ENCODE data around the gene IQSEC1. TPM values are rescaled to one million over a fixed set of nuclear protein-coding genes. Genes with fewer than 3 reads are reported as not detected.

The IQSEC1 gene
- total and polyA plus RNA-seq, 10 of the 15 experiments (the other 5 are each of a cell fraction or from before 2014, with no cell fraction given) = 0.92 to 55.2 (median 8.5) TPM

DNA sequence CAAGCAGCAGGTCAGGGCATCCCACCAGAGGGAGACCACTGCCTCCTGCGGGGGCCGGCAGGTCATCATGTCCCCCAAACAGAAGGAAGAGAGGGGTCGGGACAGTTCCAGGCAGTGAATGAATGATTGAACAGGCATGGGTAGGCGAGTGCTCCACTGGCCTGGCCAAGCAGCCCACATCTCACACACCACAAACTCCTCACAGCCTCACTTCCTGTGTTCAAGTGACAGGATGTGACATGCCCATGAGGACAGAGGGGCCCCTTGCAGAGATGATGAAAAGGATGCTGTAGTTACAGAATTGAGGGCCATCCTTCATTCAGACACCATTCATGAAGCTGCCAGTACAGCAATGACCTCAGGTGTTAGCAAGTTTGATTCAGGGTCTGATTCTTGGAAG, 3.7 kb downstream of the IQSEC1 start (continued):
- TF ChIP-seq, protein P1, sequence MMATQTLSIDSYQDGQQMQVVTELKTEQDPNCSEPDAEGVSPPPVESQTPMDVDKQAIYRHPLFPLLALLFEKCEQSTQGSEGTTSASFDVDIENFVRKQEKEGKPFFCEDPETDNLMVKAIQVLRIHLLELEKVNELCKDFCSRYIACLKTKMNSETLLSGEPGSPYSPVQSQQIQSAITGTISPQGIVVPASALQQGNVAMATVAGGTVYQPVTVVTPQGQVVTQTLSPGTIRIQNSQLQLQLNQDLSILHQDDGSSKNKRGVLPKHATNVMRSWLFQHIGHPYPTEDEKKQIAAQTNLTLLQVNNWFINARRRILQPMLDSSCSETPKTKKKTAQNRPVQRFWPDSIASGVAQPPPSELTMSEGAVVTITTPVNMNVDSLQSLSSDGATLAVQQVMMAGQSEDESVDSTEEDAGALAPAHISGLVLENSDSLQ (IDR thresholded peaks at IDR 0.05) = peak; percentile 66
- TF ChIP-seq BHLHE40 (IDR thresholded peaks at IDR 0.05; ENCODE audit: borderline replicate concordance in 1 of 2, low read depth in 2 of 2, low read length in 1 of 2) = peak in 1 of 2 experiments; percentile 19; a peak in 1 of 4 replicates

DNA sequence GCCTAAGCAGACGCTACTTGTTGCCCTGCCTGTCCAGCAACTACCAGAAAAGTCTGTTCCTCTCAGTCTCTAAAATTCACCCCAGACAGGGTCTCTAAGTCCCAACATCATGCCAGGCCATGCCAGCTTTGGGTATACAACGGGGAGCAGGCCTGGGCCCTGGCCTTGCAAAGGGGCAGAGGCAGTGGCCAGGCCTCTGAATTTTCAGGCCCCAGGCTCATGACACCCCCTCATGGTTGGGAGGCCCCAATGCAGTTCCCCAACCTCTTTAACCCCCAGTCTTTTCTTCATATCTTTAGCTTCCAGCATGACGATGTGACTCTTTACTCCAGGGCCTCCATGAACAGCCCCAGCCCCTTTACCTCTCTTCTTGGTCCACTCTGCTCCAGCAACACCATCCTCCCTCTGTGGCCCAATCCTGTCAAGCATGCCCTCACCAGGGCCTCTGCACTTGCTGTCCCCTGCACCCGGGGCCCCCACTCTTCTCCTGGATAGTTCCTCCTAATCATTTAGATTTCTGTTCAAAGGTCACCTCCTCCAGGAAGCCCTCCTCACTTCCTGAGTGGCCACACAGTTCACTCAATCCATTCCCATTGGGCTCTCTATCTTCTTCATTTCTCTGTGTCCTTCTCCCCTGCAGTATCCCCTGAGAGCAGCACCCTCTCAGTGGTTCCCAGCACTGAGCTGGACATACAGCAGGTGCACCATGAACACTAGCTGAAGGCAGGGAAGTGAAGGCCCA, 4.8 kb downstream of the IQSEC1 start:
- 45% methylated on average over 4 of the region's 4 CpGs for WGBS (ENCODE audit: insufficient coverage, insufficient replicate concordance, low lambda C conversion rate, missing lambda C conversion rate)
- no TSS peak for BruUV-seq (replicated peaks)
- ATAC-seq (no peak), DNase-seq (ENCODE audit: low read depth, low spot score) (no peak), FAIRE-seq (no peak)
- intact Hi-C loops (cut with micrococcal nuclease; ENCODE audit: unreplicated experiment) (loop anchor here (2.0 kb wide), 1 partner anchor 56 kb away; no protein-coding TSS in a partner anchor), in situ Hi-C loops (cut with MboI) (no loop called here)
- Histone ChIP-seq H3K27me3 (replicated peaks in 1 of 2; ENCODE audit: control insufficient read depth in 2 of 2, insufficient read depth in 2 of 2, low read length in 1 of 2) (no peaks in the 10 kb centered on the region), H3K4me1 (ENCODE audit: control insufficient read depth, insufficient read depth, low read length) (peaks cover 53% of the 10 kb centered on the region), H3K9me3 (replicated peaks; ENCODE audit: control insufficient read depth, insufficient read depth, low read length) (no peaks in the 10 kb centered on the region), H3K36me3 (ENCODE audit: control insufficient read depth in 2 of 2, insufficient read depth in 2 of 2, low read length in 1 of 2) (peaks cover 0 to 2% of the 10 kb centered on the region in 2 experiments; a peak in 1 of 4 replicates), H3K27ac (ENCODE audit: control insufficient read depth, insufficient read depth) (peak overlapping the region; percentile 80; the same call in 1 of the 2 replicates), H3K4me3 (no peak overlapping the region), H2AFZ (ENCODE audit: control insufficient read depth, low read depth, low read length) (no peak overlapping the region), H3K79me2 (ENCODE audit: control insufficient read depth, insufficient read depth, low read length) (peaks cover 62% of the 10 kb centered on the region), H4K20me1 (ENCODE audit: control insufficient read depth, insufficient read depth) (no peaks in the 10 kb centered on the region), H3K9ac (ENCODE audit: control insufficient read depth, insufficient read depth, low read length) (no peak overlapping the region), H3K4me2 (ENCODE audit: control insufficient read depth, insufficient read depth) (no peak overlapping the region)
- CTCF ChIA-PET = interaction anchor here (1.1 to 1.7 kb wide), 2 partner anchors 21 to 110 kb away, joined by 3 read pairs; no protein-coding TSS in a partner anchor
- RAD21 ChIA-PET (ENCODE audit: unreplicated experiment) = no interaction called here
- POLR2A ChIA-PET = interaction anchor here (0.5 kb wide), 1 partner anchor 67 kb away, joined by 3 read pairs; no protein-coding TSS in a partner anchor
- SMC1A ChIA-PET (ENCODE audit: uncharacterized antibody, unreplicated experiment) = interaction anchor here (1.4 to 3.2 kb wide), 2 partner anchors 22 to 48 kb away, joined by 4 to 12 read pairs; no protein-coding TSS in a partner anchor
- TF ChIP-seq RAD21 (IDR thresholded peaks at IDR 0.05; ENCODE audit: insufficient read depth, low read depth, low read length) (0 out of 2 replicates have a peak, but pooled peaks have one; percentile 19), MEF2B (IDR thresholded peaks at IDR 0.05; ENCODE audit: partially characterized antibody, poor library complexity, severe bottlenecking) (no peak)
- TF ChIP-seq, protein P2, sequence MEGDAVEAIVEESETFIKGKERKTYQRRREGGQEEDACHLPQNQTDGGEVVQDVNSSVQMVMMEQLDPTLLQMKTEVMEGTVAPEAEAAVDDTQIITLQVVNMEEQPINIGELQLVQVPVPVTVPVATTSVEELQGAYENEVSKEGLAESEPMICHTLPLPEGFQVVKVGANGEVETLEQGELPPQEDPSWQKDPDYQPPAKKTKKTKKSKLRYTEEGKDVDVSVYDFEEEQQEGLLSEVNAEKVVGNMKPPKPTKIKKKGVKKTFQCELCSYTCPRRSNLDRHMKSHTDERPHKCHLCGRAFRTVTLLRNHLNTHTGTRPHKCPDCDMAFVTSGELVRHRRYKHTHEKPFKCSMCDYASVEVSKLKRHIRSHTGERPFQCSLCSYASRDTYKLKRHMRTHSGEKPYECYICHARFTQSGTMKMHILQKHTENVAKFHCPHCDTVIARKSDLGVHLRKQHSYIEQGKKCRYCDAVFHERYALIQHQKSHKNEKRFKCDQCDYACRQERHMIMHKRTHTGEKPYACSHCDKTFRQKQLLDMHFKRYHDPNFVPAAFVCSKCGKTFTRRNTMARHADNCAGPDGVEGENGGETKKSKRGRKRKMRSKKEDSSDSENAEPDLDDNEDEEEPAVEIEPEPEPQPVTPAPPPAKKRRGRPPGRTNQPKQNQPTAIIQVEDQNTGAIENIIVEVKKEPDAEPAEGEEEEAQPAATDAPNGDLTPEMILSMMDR (IDR thresholded peaks at IDR 0.05 in 2 of 3, conservative IDR thresholded peaks at IDR 0.05 in 1 of 3; ENCODE audit: control insufficient read depth in 2 of 3, extremely low read depth in 1 of 3, insufficient read depth in 1 of 3, low read depth in 3 of 3, low read length in 3 of 3) = peak in 2 of 3 experiments; percentile 8 to 9; a peak in 2 of 6 replicates

All from GM12878 (cell line).